GM12891 (cell line): ENCODE data around the gene ANP32A.
"Not testable (repeated sequence)": the region's sequence is repeated elsewhere in the genome, so short reads cannot be mapped to it uniquely, and the experiment has no call there.

Experiments
- DNase-seq: peaks from one replicate; pipeline ENCODE4 v3.0.0; 2011; ENCODE audit warnings: low spot score; ENCODE audit not compliant: insufficient read length
- FAIRE-seq: peaks from 2 replicates; lab custom pipeline; 2011; peaks lifted over from hg19 to GRCh38; lab: Jason Lieb, UNC
- PAX5 ChIP-seq: IDR thresholded peaks from 2 replicates; pipeline ENCODE4 v1.6.1; 2011; ENCODE audit warnings: low read length, moderate library complexity, mild to moderate bottlenecking; ENCODE audit not compliant: insufficient read depth, severe bottlenecking
- POLR2A ChIP-seq: IDR thresholded peaks from 2 replicates; pipeline ENCODE4 v1.6.1; 2011; ENCODE audit warnings: low read depth, low read length, control low read depth
- POLR2AphosphoS5 ChIP-seq: IDR thresholded peaks from 2 replicates; pipeline ENCODE4 v1.6.1; 2011; ENCODE audit warnings: low read depth, low read length, control low read depth
- POU2F2 ChIP-seq: IDR thresholded peaks from 2 replicates; pipeline ENCODE4 v1.6.1; 2011; ENCODE audit warnings: low read depth, mild to moderate bottlenecking, control low read depth, low read length, moderate library complexity
- SPI1 ChIP-seq: IDR thresholded peaks from 2 replicates; pipeline ENCODE4 v1.6.1; 2011; ENCODE audit warnings: low read depth, low read length, control low read depth
- TAF1 ChIP-seq: IDR thresholded peaks from 2 replicates; pipeline ENCODE4 v1.6.1; 2011; ENCODE audit warnings: low read depth, low read length, control low read depth

Gene ANP32A

DNA sequence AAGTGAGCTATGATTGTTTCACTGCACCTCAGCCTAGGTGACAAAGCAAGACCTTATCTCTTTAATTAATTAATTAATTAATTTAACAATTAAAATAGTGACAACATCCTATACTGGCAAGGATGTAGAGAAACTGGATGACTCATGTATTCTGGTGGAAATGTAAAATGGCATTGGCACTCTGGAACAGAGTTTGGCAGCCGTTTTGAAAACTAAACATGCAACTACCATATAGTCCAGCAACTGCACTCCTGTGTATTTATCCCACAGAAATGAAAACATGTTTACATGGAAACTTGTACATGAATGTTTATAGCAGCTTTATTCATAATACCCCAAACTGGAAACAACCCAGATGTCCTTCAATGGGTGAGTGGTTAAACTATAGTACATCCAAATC is 56.6 kb downstream of the ANP32A start:
- TF ChIP-seq POLR2AphosphoS5, result no peak
- TF ChIP-seq SPI1, result no peak
- no peak for TF ChIP-seq POLR2A
- no peak for TF ChIP-seq POU2F2
- no peak for TF ChIP-seq PAX5
- TF ChIP-seq TAF1, result no peak
- DNase-seq, result no peak
- FAIRE-seq, result no peak

DNA sequence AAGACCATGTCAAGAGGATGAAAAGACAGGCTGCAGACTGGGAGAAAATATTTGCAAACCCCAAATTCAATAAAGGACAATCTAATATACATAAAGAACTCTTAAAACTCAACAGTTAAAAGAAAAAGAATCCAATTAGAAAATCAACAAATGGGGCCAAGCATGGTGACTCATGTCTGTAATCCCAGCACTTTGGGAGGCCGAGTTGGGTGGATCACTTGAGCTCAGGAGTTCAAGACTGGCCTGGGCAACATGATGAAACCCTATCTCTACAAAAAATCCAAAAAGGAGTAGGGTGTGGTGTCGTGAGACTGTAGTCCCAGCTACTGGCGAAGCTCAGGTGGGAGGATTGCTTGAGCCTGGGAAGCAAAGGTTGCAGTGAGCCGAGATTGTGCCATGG is 57.6 kb downstream of the ANP32A start:
- TF ChIP-seq PAX5, result no peak
- TF ChIP-seq TAF1, result no peak
- no peak for TF ChIP-seq POLR2A
- no peak for TF ChIP-seq SPI1
- no peak for TF ChIP-seq POU2F2
- no peak for TF ChIP-seq POLR2AphosphoS5
- DNase-seq, result no peak
- no peak for FAIRE-seq

DNA sequence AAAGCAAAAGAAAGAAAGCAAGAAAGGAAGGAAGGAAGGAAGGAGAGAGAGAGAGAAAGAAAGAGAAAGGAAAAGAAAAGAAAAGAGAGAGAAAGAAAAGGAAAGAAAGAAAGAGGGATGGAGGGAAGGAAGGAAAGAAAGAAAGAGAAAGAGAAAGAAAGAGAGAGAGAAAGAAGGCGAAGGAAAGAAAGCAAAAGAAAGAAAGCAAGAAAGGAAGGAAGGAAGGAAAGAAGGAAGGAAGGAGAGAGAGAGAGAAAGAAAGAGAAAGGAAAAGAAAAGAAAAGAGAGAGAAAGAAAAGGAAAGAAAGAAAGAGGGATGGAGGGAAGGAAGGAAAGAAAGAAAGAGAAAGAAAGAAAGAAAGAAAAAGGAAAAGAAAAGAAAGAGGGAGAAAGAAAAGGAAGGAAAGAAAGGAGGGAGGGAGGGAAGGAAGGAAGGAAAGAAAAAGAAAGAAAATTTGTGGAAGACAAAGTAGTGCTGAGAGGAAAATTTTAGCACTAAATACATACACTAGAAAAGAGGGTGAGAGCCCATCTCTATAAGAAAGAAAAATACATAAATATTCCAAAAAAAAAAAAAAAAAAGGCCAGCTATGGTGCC is 60.6 kb downstream of the ANP32A start:
- DNase-seq, FAIRE-seq: not testable (repeated sequence)

DNA sequence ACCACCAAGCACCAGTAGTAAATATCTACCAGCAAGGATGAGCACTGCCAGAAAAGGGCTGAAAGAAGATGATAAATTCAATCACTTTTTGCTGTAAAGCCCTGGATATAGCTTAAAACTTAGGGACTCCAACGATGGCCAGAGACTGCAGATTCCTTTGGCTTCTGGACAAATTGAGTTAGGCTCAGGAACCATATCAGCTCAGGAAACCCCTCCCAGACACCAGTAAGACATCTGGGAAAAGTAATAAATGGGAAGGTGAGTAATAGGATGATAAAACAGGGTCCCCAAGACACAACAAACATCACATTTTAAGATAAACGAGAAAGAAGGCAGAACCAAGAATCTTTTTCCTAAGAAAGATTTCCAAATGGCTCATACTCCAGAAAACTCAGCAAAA is 65.0 kb downstream of the ANP32A start:
- DNase-seq (no peak), FAIRE-seq (no peak)
- TF ChIP-seq TAF1 (no peak), POLR2AphosphoS5 (no peak), SPI1 (no peak), PAX5 (no peak), POLR2A (no peak), POU2F2 (no peak)

DNA sequence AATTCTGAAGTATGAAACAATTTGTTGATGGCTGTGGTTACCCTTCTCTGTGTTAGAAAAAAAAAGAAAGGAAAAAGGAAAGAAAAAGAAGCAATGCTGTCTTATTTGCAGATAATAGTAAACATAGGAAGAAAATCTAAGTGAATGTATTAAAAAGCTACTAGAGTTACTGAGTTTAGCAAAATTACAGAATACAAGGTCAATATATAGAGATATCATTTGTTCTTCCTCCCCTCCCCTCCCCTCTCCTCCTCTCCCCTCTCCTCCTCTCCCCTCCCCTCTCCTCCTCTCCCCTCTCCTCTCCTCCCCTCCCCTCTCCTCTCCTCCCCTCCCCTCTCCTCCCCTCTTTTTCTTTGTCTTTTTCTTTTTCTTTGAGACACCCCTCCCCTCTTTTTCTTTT is 69.1 kb downstream of the ANP32A start:
- FAIRE-seq, result no peak
- no peak for TF ChIP-seq PAX5
- TF ChIP-seq TAF1, result no peak
- TF ChIP-seq POU2F2, result no peak
- no peak for TF ChIP-seq POLR2AphosphoS5
- TF ChIP-seq SPI1, result no peak
- TF ChIP-seq POLR2A, result no peak
- DNase-seq, result no peak

DNA sequence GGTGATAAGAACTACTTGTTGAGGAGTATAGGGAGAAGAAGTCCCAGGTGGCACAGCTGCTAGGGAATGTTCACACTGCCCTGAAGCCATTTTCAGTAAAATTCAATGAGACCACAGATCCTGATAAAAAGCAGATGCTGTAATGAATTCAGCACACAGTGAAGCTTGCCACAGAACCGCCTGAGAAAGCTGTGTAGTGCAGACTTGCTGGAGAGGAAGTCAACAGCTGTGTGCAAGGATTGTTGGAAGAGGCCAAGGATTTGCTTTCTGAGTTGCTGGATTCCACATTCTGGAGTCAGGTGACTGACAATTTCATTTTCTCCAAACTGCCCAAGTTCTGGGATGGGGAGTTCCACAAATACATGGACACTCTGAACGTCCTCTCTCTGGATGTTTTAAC is 70.9 kb downstream of the ANP32A start:
- FAIRE-seq (no peak), DNase-seq (no peak)
- no peak for TF ChIP-seq TAF1
- no peak for TF ChIP-seq POLR2AphosphoS5
- no peak for TF ChIP-seq POLR2A
- no peak for TF ChIP-seq PAX5
- no peak for TF ChIP-seq SPI1
- no peak for TF ChIP-seq POU2F2

DNA sequence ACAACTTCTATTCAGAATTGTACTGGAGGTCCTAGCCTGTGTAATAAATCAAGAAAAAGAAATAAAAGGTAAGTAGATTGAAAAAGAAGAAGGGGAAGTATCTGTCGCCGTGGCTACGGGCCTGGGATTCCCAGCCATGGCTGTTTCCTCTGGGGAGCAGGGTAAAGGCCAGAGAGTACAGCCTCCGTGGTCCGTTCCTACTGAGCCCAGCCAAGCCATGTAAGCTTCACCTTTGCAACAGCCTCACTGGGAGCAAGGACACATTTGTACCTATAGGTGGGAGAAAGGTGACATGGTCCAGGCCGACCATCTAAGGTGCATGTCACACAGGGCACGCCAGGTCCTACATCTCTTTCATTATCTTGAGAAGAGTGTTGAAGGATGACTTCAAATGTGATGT is 71.3 kb downstream of the ANP32A start:
- FAIRE-seq (no peak), DNase-seq (no peak)
- TF ChIP-seq SPI1, result no peak
- TF ChIP-seq POU2F2, result no peak
- no peak for TF ChIP-seq TAF1
- TF ChIP-seq POLR2A, result no peak
- no peak for TF ChIP-seq POLR2AphosphoS5
- no peak for TF ChIP-seq PAX5

DNA sequence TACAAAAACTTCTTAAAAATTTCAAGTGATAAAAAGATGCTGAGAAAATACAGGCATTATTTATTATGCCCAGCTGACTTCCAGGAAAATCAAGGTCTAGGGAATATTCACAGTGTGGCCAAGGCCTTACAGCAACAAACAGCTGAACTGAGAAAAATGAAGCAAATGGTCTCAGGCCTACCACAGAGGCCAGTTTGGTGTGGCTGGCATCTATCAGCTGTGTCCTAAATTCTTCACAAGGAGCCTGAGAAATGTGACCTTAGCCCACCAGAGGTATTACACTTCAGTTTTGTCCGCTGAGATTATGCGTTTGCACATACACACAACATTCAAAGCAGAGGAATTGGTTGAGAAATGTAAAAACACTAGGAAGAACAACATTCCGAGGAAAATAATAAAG is 77.4 kb downstream of the ANP32A start:
- TF ChIP-seq POLR2AphosphoS5, result no peak
- TF ChIP-seq PAX5, result no peak
- no peak for TF ChIP-seq POLR2A
- no peak for TF ChIP-seq SPI1
- TF ChIP-seq POU2F2, result no peak
- TF ChIP-seq TAF1, result no peak

DNA sequence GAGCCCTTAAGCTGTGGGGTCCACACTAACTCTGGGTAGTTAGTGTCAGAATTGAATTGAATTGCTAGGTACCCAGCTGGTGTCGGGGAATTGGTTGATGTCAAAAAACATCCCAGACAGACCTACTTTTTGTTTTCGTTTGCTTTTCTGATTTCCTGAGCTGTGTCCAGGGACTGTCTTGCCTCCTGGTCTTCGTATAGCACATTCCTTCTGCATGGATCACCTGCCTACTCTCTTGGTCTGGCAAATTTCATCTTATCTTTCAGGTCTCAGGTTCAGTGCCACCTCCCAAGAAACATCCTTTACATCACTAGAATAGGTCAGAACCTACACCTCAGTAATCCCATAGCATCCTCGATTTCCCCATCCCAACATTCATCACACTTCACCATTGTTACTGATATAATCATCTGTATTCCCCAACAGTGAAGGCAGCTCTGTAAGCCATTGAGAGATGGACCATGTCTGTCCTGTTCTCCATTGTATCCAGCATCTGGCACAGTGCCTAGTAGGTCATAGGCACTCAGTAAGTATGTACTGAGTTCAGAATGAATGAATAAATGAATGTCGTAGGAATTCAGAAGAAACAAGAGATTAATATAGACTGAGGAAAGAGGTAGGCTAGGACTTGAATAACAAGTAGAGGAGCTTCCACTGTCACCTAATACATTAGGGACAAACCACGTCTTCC is 81.2 kb downstream of the ANP32A start:
- no peak for DNase-seq
- TF ChIP-seq POU2F2 (no peak), PAX5 (no peak), SPI1 (no peak), TAF1 (no peak), POLR2AphosphoS5 (no peak), POLR2A (no peak)
- no peak for FAIRE-seq

More for the DNA sequence above, 77.4 kb downstream of the ANP32A start:
- DNase-seq (no peak), FAIRE-seq (no peak)

DNA sequence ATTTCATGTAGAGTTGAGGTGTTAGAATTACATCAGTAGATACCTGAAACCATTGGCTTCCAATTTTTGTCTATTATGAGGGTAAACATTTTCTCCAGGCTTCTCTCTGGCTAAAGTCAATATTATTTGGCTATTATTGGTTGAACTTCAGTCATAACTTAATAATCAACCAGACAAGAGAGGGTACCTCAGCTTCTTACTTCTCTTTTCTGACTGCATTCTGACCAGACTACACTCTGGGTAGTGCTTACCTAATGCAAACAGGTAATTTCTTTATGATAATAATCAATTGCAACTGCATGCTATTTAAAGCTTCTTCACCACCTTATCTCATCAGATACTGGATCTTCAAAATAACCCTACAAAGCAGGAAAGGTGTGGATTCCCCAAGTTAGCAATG is 85.1 kb downstream of the ANP32A start:
- no peak for FAIRE-seq
- TF ChIP-seq POLR2A, result no peak
- TF ChIP-seq POLR2AphosphoS5, result no peak
- TF ChIP-seq TAF1, result no peak
- TF ChIP-seq PAX5, result no peak
- TF ChIP-seq POU2F2, result no peak
- TF ChIP-seq SPI1, result no peak
- no peak for DNase-seq

DNA sequence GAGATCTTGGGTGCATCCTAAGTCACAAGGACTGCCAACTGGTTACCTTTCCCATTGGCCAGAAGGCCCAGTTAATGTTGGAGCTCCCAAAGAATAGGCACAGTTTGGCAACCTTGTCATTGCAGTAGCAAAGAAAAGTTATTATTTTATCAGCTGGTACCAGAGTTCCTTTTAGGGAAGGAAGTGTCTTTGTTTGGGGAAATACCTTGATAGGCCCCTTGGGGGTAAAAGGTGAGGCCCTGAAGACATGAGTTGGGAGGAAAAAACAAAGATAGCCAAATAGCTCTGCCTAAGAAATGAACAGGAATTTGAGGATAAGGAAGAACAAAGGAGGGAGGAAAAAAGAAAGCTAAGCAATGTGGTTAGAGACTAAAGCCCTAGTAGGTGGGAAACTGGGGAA is 85.8 kb downstream of the ANP32A start:
- TF ChIP-seq POLR2AphosphoS5 (no peak), POU2F2 (no peak), PAX5 (no peak), TAF1 (no peak), SPI1 (no peak), POLR2A (no peak)
- DNase-seq, result no peak
- no peak for FAIRE-seq

DNA sequence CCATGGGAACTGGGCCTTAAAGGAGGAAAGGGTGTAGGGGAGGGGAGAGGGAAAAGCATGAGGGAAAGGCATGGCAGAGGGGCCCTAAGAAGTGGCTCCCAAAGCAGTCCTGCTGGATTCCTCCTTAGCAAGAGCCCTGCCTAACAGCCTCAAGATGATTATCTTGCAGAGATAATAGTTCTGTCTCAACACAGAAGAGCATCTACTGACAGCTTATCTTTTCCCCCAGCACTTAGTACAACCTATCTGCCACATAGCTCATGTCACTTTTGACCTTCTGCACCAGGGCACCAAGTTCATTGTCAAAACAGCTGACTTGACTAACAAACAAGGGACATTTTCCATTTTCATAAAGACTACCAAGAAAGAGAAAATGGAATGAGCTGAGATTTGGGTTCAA is 86.3 kb downstream of the ANP32A start:
- no peak for TF ChIP-seq POLR2A
- no peak for TF ChIP-seq POLR2AphosphoS5
- no peak for TF ChIP-seq TAF1
- TF ChIP-seq POU2F2, result no peak
- TF ChIP-seq SPI1, result no peak
- no peak for TF ChIP-seq PAX5
- no peak for DNase-seq
- FAIRE-seq, result no peak
